BE2C (cell line): Measurements from ENCODE around the gene RBKS.

Source experiments
- DNase-seq: peaks from one replicate; pipeline ENCODE4 v3.0.0-alpha.2; 2020
- H3K27me3 ChIP-seq: fragments of 250-450 bp; sonication (Bioruptor Pico); 2 replicates; pipeline ENCODE4 v1.5.1; 2020; ENCODE audit warnings: mild to moderate bottlenecking
- H3K36me3 ChIP-seq: fragments of 250-450 bp; sonication (Bioruptor Pico); 2 replicates; pipeline ENCODE4 v1.5.1; 2020; ENCODE audit warnings: mild to moderate bottlenecking
- H3K4me1 ChIP-seq: fragments of 250-450 bp; sonication (Bioruptor Pico); 2 replicates; pipeline ENCODE4 v1.5.1; 2020
- H3K4me3 ChIP-seq: 2 replicates; pipeline ENCODE4 v1.5.1; 2011; ENCODE audit warnings: low read depth, low read length
- H3K9me3 ChIP-seq: fragments of 250-450 bp; sonication (Bioruptor Pico); 2 replicates; pipeline ENCODE4 v1.5.1; 2020
- CTCF ChIP-seq: IDR thresholded peaks from 2 replicates; pipeline ENCODE4 v1.5.1; 2012; ENCODE audit warnings: mild to moderate bottlenecking, low read depth, low read length

RBKS gene

GRCh38 chr2:27736031-27736889 lies 153.9 kb downstream of the RBKS start:
- DNase-seq, result no peak
- Histone ChIP-seq H3K9me3 (0 out of 2 replicates have a peak, but pooled peaks cover 4% of the 10 kb centered on the region), H3K27me3 (no peaks in the 10 kb centered on the region), H3K4me3 (no peak overlapping the region), H3K4me1 (peaks cover 20% of the 10 kb centered on the region), H3K36me3 (no peaks in the 10 kb centered on the region)
- TF ChIP-seq CTCF, result no peak

- Histone ChIP-seq H3K27me3 (no peaks in the 10 kb centered on the region), H3K9me3 (0 out of 2 replicates have a peak, but pooled peaks cover 4% of the 10 kb centered on the region), H3K36me3 (no peaks in the 10 kb centered on the region), H3K4me3 (no peak overlapping the region), H3K4me1 (peaks cover 20% of the 10 kb centered on the region)
- no peak for TF ChIP-seq CTCF
- DNase-seq, result no peak
Observed at GRCh38 chr2:27735263-27735904, 154.8 kb downstream of the RBKS start.

- Histone ChIP-seq H3K4me3 (no peak overlapping the region), H3K4me1 (peaks cover 20% of the 10 kb centered on the region), H3K27me3 (no peaks in the 10 kb centered on the region), H3K36me3 (no peaks in the 10 kb centered on the region), H3K9me3 (0 out of 2 replicates have a peak, but pooled peaks cover 4% of the 10 kb centered on the region)
- no peak for DNase-seq
- no peak for TF ChIP-seq CTCF
Observed at GRCh38 chr2:27734305-27734704, 155.9 kb downstream of the RBKS start.
